Midbrain (tissue), 1 donor: ENCODE measurements around the gene TLX3.

Source experiments
- DNase-seq: peaks from one replicate; lab custom pipeline; 2025; lab: John Stamatoyannopoulos, UW

The TLX3 gene

GRCh38 chr5:171306166-171306565, 2.9 kb upstream of the TLX3 start:
- no peak for DNase-seq

- DNase-seq, result no peak
These were observed 2.1 kb upstream of the TLX3 start for GRCh38 chr5:171306781-171307591.

- DNase-seq, result no peak
These were observed 1.1 kb upstream of the TLX3 start for GRCh38 chr5:171307789-171308452.

- no peak for DNase-seq
These were observed 496 bp downstream of the TLX3 start for GRCh38 chr5:171309276-171310211.

GRCh38 chr5:171310212-171310818, 1.3 kb downstream of the TLX3 start:
- no peak for DNase-seq

- no peak for DNase-seq
These were observed 1.8 kb downstream of the TLX3 start for GRCh38 chr5:171310819-171311321.

GRCh38 chr5:171311322-171312077, 2.5 kb downstream of the TLX3 start:
- no peak for DNase-seq

- no peak for DNase-seq
These were observed 3.3 kb downstream of the TLX3 start for GRCh38 chr5:171312129-171312974.

- no peak for DNase-seq
These were observed 4.6 kb downstream of the TLX3 start for GRCh38 chr5:171313481-171314206.

GRCh38 chr5:171314728-171315385, 5.8 kb downstream of the TLX3 start:
- DNase-seq, result no peak

- no peak for DNase-seq
These were observed 6.4 kb downstream of the TLX3 start for GRCh38 chr5:171315386-171315891.

- no peak for DNase-seq
These were observed 6.8 kb downstream of the TLX3 start for GRCh38 chr5:171315925-171316257.

- no peak for DNase-seq
These were observed 7.4 kb downstream of the TLX3 start for GRCh38 chr5:171316258-171317121.

- DNase-seq, result no peak
These were observed 8.2 kb downstream of the TLX3 start for GRCh38 chr5:171317230-171317629.

GRCh38 chr5:171318026-171318425, 9.0 kb downstream of the TLX3 start:
- DNase-seq, result no peak

GRCh38 chr5:171321447-171321846, 12.4 kb downstream of the TLX3 start:
- DNase-seq, result no peak

- DNase-seq, result no peak
These were observed 13.5 kb downstream of the TLX3 start for GRCh38 chr5:171322527-171322926.

GRCh38 chr5:171323007-171323406, 14.0 kb downstream of the TLX3 start:
- no peak for DNase-seq
